ENCODE results near the gene SOX5. TPM values are rescaled to one million over a fixed set of nuclear protein-coding genes. Genes with fewer than 3 reads are reported as not detected.

The SOX5 gene
- total RNA-seq, 1 donor from 2014 or later: 21.1 TPM

- no peak for DNase-seq (ENCODE audit: extremely low spot score in 2 of 2)
- Histone ChIP-seq H3K27me3 (no peaks in the 10 kb centered on the region), H3K9me3 (no peaks in the 10 kb centered on the region), H3K4me3 (no peak overlapping the region), H3K36me3 (no peaks in the 10 kb centered on the region), H3K27ac (no peak overlapping the region), H3K4me1 (no peaks in the 10 kb centered on the region)
- intact Hi-C loops (cut with DNase I): no loop called here
- TF ChIP-seq POLR2A (IDR thresholded peaks at IDR 0.05): no peak
- TF ChIP-seq CTCF (IDR thresholded peaks at IDR 0.05): no peak
- no peak for TF ChIP-seq POLR2AphosphoS5 (IDR thresholded peaks at IDR 0.05; ENCODE audit: insufficient read depth in 1 of 2, low read depth in 1 of 2)
Measured at GRCh38 chr12:23763724-23764123, 185.7 kb downstream of the SOX5 start.

GRCh38 chr12:23760495-23760894 lies 189.0 kb downstream of the SOX5 start:
- no peak for DNase-seq (ENCODE audit: extremely low spot score in 2 of 2)
- Histone ChIP-seq H3K4me1 (no peaks in the 10 kb centered on the region), H3K9me3 (no peaks in the 10 kb centered on the region), H3K4me3 (no peak overlapping the region), H3K36me3 (no peaks in the 10 kb centered on the region), H3K27ac (no peak overlapping the region), H3K27me3 (no peaks in the 10 kb centered on the region)
- no peak for TF ChIP-seq CTCF (IDR thresholded peaks at IDR 0.05)
- no peak for TF ChIP-seq POLR2AphosphoS5 (IDR thresholded peaks at IDR 0.05; ENCODE audit: insufficient read depth in 1 of 2, low read depth in 1 of 2)
- no peak for TF ChIP-seq POLR2A (IDR thresholded peaks at IDR 0.05)
- intact Hi-C loops (cut with DNase I): no loop called here

- TF ChIP-seq CTCF (IDR thresholded peaks at IDR 0.05): no peak
- no peak for TF ChIP-seq POLR2A (IDR thresholded peaks at IDR 0.05)
- Histone ChIP-seq H3K9me3 (no peaks in the 10 kb centered on the region), H3K4me3 (no peak overlapping the region), H3K27ac (no peak overlapping the region), H3K4me1 (no peaks in the 10 kb centered on the region), H3K36me3 (no peaks in the 10 kb centered on the region), H3K27me3 (no peaks in the 10 kb centered on the region)
- no peak for DNase-seq (ENCODE audit: extremely low spot score in 2 of 2)
- intact Hi-C loops (cut with DNase I): no loop called here
Measured at GRCh38 chr12:23758608-23759007, 190.9 kb downstream of the SOX5 start.

DNA sequence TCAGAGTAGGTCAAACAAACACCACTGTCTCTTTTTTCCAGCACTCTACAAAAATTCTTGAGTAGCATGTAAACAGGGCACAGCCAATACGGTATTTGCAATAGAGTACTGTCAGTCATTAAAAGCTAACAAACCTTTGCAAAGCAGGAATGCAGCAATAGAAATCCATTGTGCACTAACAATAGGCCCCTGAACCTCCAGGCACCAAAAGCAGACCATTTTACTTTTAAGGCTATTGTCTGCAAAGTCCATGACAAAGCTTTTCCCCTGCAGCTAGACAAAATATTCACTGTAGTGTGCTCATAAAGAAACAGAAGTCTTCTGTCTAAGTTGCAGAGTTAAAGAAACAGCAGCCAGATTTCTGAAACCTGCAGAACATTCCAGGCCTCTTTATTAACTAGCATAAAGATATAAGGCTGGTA lies 191.9 kb downstream of the SOX5 start:
- Histone ChIP-seq H3K27ac (no peak overlapping the region), H3K4me1 (no peaks in the 10 kb centered on the region), H3K27me3 (no peaks in the 10 kb centered on the region), H3K36me3 (no peaks in the 10 kb centered on the region), H3K9me3 (no peaks in the 10 kb centered on the region), H3K4me3 (no peak overlapping the region)
- intact Hi-C loops (cut with DNase I): no loop called here
- DNase-seq (ENCODE audit: extremely low spot score in 2 of 2): no peak
- TF ChIP-seq POLR2A (IDR thresholded peaks at IDR 0.05) (no peak), CTCF (IDR thresholded peaks at IDR 0.05) (no peak), POLR2AphosphoS5 (IDR thresholded peaks at IDR 0.05; ENCODE audit: insufficient read depth in 1 of 2, low read depth in 1 of 2) (no peak)

DNA sequence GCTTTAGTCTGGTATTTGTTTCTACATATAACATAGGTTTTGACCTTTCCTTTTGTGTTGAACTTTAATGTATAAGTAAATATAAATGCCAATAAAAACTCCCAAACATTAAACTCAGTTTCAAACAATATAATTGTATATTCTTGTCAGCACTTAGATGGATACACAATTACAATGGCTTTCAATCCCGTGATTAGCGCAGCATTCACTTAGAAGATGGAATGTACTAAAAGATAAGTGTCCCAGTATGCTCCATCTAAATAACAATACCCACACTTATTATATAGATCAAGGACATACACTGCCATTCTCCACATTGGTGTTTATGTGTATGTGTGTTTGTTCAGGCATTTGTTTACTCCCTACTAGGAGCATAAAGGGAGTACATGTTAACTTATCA lies 193.1 kb downstream of the SOX5 start:
- Histone ChIP-seq H3K4me3 (no peak overlapping the region), H3K9me3 (no peaks in the 10 kb centered on the region), H3K4me1 (no peaks in the 10 kb centered on the region), H3K27me3 (no peaks in the 10 kb centered on the region), H3K36me3 (no peaks in the 10 kb centered on the region), H3K27ac (no peak overlapping the region)
- intact Hi-C loops (cut with DNase I): no loop called here
- TF ChIP-seq CTCF (IDR thresholded peaks at IDR 0.05): no peak
- TF ChIP-seq POLR2A (IDR thresholded peaks at IDR 0.05): no peak
- TF ChIP-seq POLR2AphosphoS5 (IDR thresholded peaks at IDR 0.05; ENCODE audit: insufficient read depth in 1 of 2, low read depth in 1 of 2): no peak
- DNase-seq (ENCODE audit: extremely low spot score in 2 of 2): no peak

Measured in vagina (tissue), 2 donors.